ENCODE data around the gene NMT1.

DNA sequence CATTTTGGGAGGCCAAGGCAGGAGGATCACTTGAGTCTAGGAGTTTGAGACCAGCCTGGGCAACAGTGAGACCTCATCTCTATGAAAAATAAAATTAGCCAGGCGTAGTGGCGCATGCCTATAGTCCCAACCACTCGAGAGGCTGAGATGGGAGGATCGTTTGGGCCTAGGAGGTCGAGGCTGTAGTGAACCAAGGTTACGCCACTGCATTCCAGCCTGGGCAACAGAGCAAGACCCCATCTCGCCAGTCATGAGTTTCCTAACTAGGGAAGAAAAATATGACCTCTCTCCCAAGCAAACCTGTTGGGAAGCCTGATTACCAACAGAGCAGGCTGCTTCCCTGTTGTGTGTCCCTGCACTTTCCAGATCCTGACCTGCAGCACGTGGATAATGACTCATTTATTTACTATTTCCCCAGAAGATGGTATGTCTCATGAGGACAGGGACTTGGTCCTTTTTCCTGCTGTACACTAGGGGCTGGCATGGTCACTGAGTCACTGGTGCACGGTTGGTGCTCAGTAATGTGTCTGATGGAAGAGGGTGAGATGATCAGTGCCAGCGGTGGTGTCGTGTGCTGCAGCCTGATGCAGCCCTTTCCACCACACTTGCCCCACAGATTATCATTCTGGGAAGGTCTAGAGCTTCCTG, 30.8 kb downstream of the NMT1 start:
- TF ChIP-seq POLR2AphosphoS5 (IDR thresholded peaks at IDR 0.05) (no peak), POLR2A (IDR thresholded peaks at IDR 0.05) (no peak)
- TF ChIP-seq, protein P1, sequence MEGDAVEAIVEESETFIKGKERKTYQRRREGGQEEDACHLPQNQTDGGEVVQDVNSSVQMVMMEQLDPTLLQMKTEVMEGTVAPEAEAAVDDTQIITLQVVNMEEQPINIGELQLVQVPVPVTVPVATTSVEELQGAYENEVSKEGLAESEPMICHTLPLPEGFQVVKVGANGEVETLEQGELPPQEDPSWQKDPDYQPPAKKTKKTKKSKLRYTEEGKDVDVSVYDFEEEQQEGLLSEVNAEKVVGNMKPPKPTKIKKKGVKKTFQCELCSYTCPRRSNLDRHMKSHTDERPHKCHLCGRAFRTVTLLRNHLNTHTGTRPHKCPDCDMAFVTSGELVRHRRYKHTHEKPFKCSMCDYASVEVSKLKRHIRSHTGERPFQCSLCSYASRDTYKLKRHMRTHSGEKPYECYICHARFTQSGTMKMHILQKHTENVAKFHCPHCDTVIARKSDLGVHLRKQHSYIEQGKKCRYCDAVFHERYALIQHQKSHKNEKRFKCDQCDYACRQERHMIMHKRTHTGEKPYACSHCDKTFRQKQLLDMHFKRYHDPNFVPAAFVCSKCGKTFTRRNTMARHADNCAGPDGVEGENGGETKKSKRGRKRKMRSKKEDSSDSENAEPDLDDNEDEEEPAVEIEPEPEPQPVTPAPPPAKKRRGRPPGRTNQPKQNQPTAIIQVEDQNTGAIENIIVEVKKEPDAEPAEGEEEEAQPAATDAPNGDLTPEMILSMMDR (IDR thresholded peaks at IDR 0.05 in 8 of 11, conservative IDR thresholded peaks at IDR 0.05 in 3 of 11), result no peak

Data from spleen (tissue), 7 donors.